ENCODE data around the gene PDPK1. TPM values are rescaled to one million over a fixed set of nuclear protein-coding genes. Genes with fewer than 3 reads are reported as not detected.
A peak's percentile ranks its signal among the peaks of the same experiment; 100 is the strongest.
"Not testable (repeated sequence)": the region's sequence is repeated elsewhere in the genome, so short reads cannot be mapped to it uniquely, and the experiment has no call there.

PDPK1 gene
- total and polyA plus RNA-seq, 8 donors: 12.7 to 34.8 (median 30.9) TPM

DNA sequence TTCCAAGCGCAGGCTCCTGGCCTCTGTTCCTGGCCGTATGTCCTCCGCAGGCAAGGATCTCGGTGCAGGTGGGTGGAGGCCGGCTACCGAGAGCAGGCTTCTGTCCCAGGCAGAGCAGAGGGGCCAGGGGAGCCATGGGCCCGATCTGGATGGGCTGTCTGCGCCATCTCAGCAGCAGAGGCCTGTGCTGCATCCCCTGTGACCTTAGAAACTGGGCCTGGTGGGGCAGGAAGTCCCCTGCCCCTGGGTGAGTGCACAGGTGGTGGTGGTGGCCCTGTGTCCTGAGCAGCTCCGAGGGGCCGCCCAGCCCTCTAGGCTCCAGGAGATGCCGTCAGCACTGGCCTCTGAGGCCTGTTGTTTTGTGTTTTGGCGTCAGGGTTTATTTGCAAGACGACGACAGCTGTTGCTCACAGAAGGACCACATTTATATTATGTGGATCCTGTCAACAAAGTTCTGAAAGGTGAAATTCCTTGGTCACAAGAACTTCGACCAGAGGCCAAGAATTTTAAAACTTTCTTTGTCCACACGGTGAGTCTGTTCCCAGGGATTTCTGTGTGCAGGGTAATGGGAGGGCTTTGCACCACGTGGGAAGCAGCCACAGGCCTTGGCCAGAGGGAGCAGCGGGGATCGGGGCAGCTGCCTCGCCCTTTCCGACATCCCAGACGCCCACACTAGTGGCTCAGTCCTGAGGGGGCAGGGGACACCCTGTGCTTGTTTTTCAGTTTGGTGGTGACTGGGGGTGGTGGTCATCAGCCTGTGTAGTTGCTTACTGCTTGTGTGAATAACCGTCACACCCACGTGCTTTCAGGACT lies 59.1 kb downstream of the PDPK1 start:
- FAIRE-seq: no peak
- whole genome bisulfite sequencing, 2 donors: 88 to 89% methylated on average over 24 of the region's 24 CpGs
- no peak for ATAC-seq
- Histone ChIP-seq H3K27ac (no peak overlapping the region), H3K27me3 (no peaks in the 10 kb centered on the region), H3K4me3 (no peak overlapping the region), H3K9me3 (no peaks in the 10 kb centered on the region), H3K36me3 (peaks cover 0 to 33% (median 11%) of the 10 kb centered on the region in 3 donors), H3K4me1 (no peaks in the 10 kb centered on the region)
- TF ChIP-seq, protein P1, sequence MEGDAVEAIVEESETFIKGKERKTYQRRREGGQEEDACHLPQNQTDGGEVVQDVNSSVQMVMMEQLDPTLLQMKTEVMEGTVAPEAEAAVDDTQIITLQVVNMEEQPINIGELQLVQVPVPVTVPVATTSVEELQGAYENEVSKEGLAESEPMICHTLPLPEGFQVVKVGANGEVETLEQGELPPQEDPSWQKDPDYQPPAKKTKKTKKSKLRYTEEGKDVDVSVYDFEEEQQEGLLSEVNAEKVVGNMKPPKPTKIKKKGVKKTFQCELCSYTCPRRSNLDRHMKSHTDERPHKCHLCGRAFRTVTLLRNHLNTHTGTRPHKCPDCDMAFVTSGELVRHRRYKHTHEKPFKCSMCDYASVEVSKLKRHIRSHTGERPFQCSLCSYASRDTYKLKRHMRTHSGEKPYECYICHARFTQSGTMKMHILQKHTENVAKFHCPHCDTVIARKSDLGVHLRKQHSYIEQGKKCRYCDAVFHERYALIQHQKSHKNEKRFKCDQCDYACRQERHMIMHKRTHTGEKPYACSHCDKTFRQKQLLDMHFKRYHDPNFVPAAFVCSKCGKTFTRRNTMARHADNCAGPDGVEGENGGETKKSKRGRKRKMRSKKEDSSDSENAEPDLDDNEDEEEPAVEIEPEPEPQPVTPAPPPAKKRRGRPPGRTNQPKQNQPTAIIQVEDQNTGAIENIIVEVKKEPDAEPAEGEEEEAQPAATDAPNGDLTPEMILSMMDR (IDR thresholded peaks at IDR 0.05): no peak
- peak in 2 of 6 donors; percentile 12 to 45 for DNase-seq
- intact Hi-C loops (cut with DNase I): no loop called here

DNA sequence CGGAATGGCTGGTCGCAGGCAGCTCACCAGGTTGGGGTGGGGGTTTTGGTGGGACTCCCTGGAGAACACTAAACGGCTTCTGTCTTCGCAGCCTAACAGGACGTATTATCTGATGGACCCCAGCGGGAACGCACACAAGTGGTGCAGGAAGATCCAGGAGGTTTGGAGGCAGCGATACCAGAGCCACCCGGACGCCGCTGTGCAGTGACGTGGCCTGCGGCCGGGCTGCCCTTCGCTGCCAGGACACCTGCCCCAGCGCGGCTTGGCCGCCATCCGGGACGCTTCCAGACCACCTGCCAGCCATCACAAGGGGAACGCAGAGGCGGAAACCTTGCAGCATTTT lies 59.7 kb downstream of the PDPK1 start:
- no peaks in the 10 kb centered on the region for H3K27me3 ChIP-seq
- H3K9me3 ChIP-seq: no peaks in the 10 kb centered on the region
- H3K4me1 ChIP-seq: no peaks in the 10 kb centered on the region
- intact Hi-C loops (cut with DNase I): no loop called here
- peaks cover 0 to 33% (median 11%) of the 10 kb centered on the region in 3 donors for H3K36me3 ChIP-seq
- FAIRE-seq (no peak), ATAC-seq (no peak), DNase-seq (peak in 2 of 6 donors; percentile 18 to 45)
- H3K27ac ChIP-seq: no peak overlapping the region
- no peak overlapping the region for H3K4me3 ChIP-seq
- TF ChIP-seq, protein P1 (IDR thresholded peaks at IDR 0.05): no peak
- 94% methylated on average over 22 of the region's 22 CpGs for WGBS, 2 donors

DNA sequence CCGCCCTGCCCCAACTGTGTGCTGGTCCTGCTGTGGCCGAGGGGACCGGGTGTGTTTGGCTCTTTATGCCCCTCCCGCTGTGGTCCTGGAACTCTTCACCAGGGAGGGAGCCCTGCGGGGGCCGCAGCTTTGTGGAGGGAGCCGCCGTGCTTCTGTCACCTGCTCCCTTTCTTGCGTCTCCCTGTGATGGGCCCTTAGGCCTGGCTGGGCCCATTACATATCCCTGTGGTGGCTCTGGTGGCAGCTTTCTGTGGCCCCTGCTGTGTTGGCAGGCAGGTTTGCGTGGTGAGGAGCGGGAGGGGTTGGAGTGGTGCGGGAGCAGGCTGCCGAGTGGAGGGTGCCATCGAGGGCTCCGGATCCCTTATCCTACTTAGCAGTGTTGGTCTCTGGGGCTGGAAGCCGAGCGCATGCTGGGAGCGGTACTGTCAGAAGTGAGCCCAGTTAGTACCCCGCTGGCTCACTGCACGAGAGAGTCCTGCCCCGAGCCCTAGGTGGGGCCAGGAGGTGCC lies 60.4 kb downstream of the PDPK1 start:
- peak in 1 of 6 donors; percentile 47 for DNase-seq
- Histone ChIP-seq H3K9me3 (no peaks in the 10 kb centered on the region), H3K36me3 (peaks cover 0 to 33% (median 11%) of the 10 kb centered on the region in 3 donors), H3K4me3 (no peak overlapping the region), H3K27ac (no peak overlapping the region), H3K27me3 (no peaks in the 10 kb centered on the region), H3K4me1 (no peaks in the 10 kb centered on the region)
- ATAC-seq: no peak
- intact Hi-C loops (cut with DNase I): no loop called here
- WGBS, 2 donors: 90 to 95% methylated on average over 18 to 21 of the region's 21 CpGs
- FAIRE-seq: no peak
- TF ChIP-seq, protein P1 (IDR thresholded peaks at IDR 0.05): no peak

DNA sequence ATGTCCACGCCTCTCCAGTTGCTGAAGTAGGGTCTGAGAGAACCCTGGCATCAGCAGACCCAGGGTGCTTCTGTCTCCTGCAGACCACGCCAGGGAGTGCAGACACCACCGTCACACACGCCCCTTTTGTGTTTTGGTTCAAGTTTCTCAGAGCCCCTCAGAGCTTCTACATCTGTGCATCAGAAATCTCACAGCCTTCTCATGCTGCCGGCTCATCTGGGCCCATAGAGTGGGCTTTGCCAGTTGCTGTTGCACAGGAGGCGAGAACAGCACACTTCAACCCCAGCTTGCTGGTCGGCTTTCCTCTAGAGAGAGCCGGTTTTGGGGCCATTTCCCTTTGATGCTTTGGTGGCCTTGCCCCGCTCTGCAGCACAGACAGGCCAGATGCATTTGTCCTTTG lies 60.9 kb downstream of the PDPK1 start:
- H3K27me3 ChIP-seq: no peaks in the 10 kb centered on the region
- H3K4me1 ChIP-seq: no peaks in the 10 kb centered on the region
- WGBS, 2 donors: 92 to 97% methylated on average over 9 of the region's 9 CpGs
- DNase-seq (no peak), ATAC-seq (no peak), FAIRE-seq (no peak)
- TF ChIP-seq, protein P1 (IDR thresholded peaks at IDR 0.05): no peak
- no peak overlapping the region for H3K4me3 ChIP-seq
- no peak overlapping the region for H3K27ac ChIP-seq
- intact Hi-C loops (cut with DNase I): no loop called here
- H3K36me3 ChIP-seq: peaks cover 0 to 33% (median 11%) of the 10 kb centered on the region in 3 donors
- H3K9me3 ChIP-seq: no peaks in the 10 kb centered on the region

DNA sequence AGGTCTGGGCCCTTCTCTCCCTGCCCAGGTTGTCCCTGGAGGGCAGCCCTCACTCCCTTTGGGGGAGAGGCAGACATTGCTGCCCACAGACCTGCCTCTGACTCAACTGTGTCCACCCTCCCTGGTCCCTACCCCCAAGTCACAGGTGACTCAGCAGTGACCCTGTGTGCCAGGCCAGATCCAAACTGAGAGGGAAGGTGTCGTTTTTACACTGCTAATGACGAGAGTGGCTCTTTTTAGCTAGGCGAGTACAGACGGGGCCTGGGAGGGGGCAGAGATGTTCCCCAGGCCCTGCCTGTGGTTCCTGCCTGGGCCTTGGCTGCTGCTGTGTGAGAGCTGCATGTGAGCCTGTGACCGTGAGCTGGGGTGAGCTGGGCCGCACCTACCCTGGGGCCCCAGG lies 61.3 kb downstream of the PDPK1 start:
- H3K36me3 ChIP-seq: peaks cover 0 to 33% (median 11%) of the 10 kb centered on the region in 3 donors
- H3K4me3 ChIP-seq; H3K9me3 ChIP-seq; intact Hi-C loops (cut with DNase I); H3K27ac ChIP-seq; FAIRE-seq; H3K4me1 ChIP-seq; DNase-seq; H3K27me3 ChIP-seq; ATAC-seq: not testable (repeated sequence)
- 86 to 100% methylated on average over 3 to 4 of the region's 6 CpGs for WGBS, 2 donors

- H3K36me3 ChIP-seq: peaks cover 0 to 33% (median 11%) of the 10 kb centered on the region in 3 donors
- H3K4me3 ChIP-seq; H3K9me3 ChIP-seq; intact Hi-C loops (cut with DNase I); H3K27ac ChIP-seq; H3K4me1 ChIP-seq; H3K27me3 ChIP-seq; FAIRE-seq; ATAC-seq: not testable (repeated sequence)
- WGBS, 2 donors: 88 to 92% methylated on average over 8 to 9 of the region's 12 CpGs
- peak in 1 of 6 donors; percentile 6 for DNase-seq
These were observed 62.0 kb downstream of the PDPK1 start for GRCh38 chr16:2599785-2600184.

DNA sequence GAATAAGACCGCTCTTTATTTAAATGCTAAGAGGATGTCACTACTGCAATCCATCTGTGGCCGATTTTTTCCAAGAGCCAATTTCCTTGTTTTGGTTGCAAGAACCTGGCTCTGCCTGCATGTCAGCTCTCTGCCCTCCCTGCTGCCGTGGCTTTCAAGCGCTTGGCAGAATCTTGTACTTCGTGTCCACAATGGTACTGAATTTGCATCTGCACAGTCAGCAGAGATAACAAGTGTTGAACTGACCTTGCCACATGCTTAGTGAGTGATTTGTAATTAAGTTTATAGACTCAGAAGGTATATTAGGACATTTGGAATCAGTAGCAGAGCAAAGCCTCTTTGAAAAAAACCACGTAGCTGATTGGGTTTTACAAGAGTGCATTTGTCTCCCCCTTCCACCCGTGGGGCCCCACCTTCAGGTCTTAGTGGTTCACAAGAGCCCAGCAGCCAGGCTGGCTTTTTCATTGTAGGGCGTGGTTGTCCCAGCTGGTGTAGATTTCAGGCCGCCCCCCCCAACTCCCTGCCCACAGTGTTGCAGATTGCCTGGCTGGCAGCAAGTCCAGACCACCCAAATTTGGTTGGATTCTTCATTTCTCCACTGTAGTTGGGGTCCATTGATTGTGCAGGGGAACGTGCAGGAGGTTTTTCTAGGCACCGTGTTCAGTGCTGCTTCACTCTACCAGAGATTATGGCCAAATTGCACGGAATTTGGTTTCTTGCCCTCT lies 63.6 kb downstream of the PDPK1 start:
- peaks cover 0 to 25% (median 11%) of the 10 kb centered on the region in 3 donors for H3K36me3 ChIP-seq
- H3K27me3 ChIP-seq; H3K4me1 ChIP-seq; ATAC-seq; H3K9me3 ChIP-seq; FAIRE-seq; H3K27ac ChIP-seq; H3K4me3 ChIP-seq; intact Hi-C loops (cut with DNase I): not testable (repeated sequence)
- DNase-seq: peak in 1 of 6 donors; percentile 9
- 63 to 65% methylated on average over 11 of the region's 12 CpGs for WGBS, 2 donors

GRCh38 chr16:2602175-2602574 lies 64.4 kb downstream of the PDPK1 start:
- H3K9me3 ChIP-seq; H3K4me1 ChIP-seq; H3K27me3 ChIP-seq; H3K27ac ChIP-seq; intact Hi-C loops (cut with DNase I); FAIRE-seq; ATAC-seq; DNase-seq: not testable (repeated sequence)
- peak overlapping the region in 1 of 4 donors; percentile 98 for H3K4me3 ChIP-seq
- 92 to 95% methylated on average over 7 of the region's 7 CpGs for WGBS, 2 donors
- peaks cover 0 to 18% (median 4%) of the 10 kb centered on the region in 3 donors for H3K36me3 ChIP-seq

Measured in pancreas (tissue), 10 donors.